ENCODE results near the gene STX18.

DNA sequence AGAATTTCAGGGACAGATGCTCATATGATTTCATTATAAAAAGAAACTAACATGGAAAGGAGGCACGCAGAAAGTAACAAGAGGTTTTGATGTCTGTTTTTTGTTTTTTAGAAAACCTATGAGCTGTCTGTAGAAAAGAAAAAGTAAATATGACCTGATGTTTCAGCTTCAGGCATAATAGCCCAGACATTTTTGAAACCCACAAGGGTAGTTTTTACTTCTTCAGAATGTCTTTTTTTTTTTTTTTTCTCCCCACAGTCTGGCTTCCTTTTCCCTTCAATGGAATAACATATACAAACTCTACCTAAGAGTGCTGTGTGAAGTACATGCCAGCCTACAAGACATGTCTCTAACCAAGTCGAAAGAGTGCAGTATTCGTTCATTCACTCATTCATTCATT is 18.3 kb upstream of the STX18 start:
- TF ChIP-seq POLR2A (IDR thresholded peaks at IDR 0.05) (no peak), POLR2AphosphoS5 (IDR thresholded peaks at IDR 0.05) (no peak), EP300 (IDR thresholded peaks at IDR 0.05; ENCODE audit: low read depth) (no peak)
- TF ChIP-seq, protein P1, sequence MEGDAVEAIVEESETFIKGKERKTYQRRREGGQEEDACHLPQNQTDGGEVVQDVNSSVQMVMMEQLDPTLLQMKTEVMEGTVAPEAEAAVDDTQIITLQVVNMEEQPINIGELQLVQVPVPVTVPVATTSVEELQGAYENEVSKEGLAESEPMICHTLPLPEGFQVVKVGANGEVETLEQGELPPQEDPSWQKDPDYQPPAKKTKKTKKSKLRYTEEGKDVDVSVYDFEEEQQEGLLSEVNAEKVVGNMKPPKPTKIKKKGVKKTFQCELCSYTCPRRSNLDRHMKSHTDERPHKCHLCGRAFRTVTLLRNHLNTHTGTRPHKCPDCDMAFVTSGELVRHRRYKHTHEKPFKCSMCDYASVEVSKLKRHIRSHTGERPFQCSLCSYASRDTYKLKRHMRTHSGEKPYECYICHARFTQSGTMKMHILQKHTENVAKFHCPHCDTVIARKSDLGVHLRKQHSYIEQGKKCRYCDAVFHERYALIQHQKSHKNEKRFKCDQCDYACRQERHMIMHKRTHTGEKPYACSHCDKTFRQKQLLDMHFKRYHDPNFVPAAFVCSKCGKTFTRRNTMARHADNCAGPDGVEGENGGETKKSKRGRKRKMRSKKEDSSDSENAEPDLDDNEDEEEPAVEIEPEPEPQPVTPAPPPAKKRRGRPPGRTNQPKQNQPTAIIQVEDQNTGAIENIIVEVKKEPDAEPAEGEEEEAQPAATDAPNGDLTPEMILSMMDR (IDR thresholded peaks at IDR 0.05) = no peak
